K562 (cell line): ENCODE data around the gene ANO2. TPM values are rescaled to one million over a fixed set of nuclear protein-coding genes. Genes with fewer than 3 reads are reported as not detected.

ENCODE experiments used
- ATAC-seq: fragments of 200-7000 bp; cut with Tn5 transposase; 3 replicates; pipeline ENCODE4 v1.9.1; 2020; ENCODE audit warnings: moderate library complexity
- BruUV-seq: library from RNA; stranded (reverse); fragments of 400-500 nt; replicated peaks from 2 replicates; lab custom pipeline; 2021; lab: Mats Ljungman, UMichigan
- CTCF ChIA-PET: fragments of 300-600 bp; formaldehyde crosslinking; extraction: SDS; loops from one replicate; lab custom pipeline; 2021; ENCODE audit warnings: low intra/inter-chr PET ratio; lab: Yijun Ruan, JAX
- POLR2A ChIA-PET: fragments of 300-600, 350-650 bp; sonication (Branson Sonifier 250); formaldehyde crosslinking; extraction: SDS; loops from one replicate; lab custom pipeline; 2021; ENCODE audit warnings: antibody characterized with exemption, inconsistent platforms; lab: Yijun Ruan, JAX
- DNase-seq, 4 experiments: peaks; one replicate each; pipeline versions ENCODE4 v3.0.0 to v3.0.0-alpha.2; 2011 to 2018; ENCODE audit warnings: low spot score in 3 of 4, mixed read lengths in 3 of 4; ENCODE audit errors: extremely low read depth in 1 of 4
- FAIRE-seq: peaks from 2 replicates; lab custom pipeline; 2011; peaks lifted over from hg19 to GRCh38; lab: Jason Lieb, UNC
- H2AFZ ChIP-seq: 2 replicates; pipeline ENCODE4 v1.6.0; 2011; ENCODE audit warnings: low read depth, low read length, control low read depth, inconsistent platforms
- H3K27ac ChIP-seq: fragments of 200-600 bp; 3 replicates; pipeline ENCODE4 v1.8.0; 2011; ENCODE audit warnings: low read depth, mild to moderate bottlenecking, control low read depth, inconsistent platforms, low read length, moderate library complexity, mixed read lengths; ENCODE audit errors: extremely low read depth
- H3K27me3 ChIP-seq, 2 experiments: fragments of 300-600 bp in 1 of 2; 2 replicates in 1 of 2; 3 replicates in 1 of 2; pipeline versions ENCODE4 v1.6.0 to v1.8.0; 2011; ENCODE audit warnings: inconsistent platforms in 2 of 2, low read length in 2 of 2, mild to moderate bottlenecking in 1 of 2, mixed read lengths in 1 of 2, moderate library complexity in 1 of 2; ENCODE audit not compliant: control insufficient read depth in 2 of 2, insufficient read depth in 2 of 2
- H3K36me3 ChIP-seq: fragments of 300-600 bp; 3 replicates; pipeline ENCODE4 v1.8.0; 2011; ENCODE audit warnings: mild to moderate bottlenecking, low read length, inconsistent platforms; ENCODE audit not compliant: control insufficient read depth, insufficient read depth
- H3K4me1 ChIP-seq, 2 experiments: fragments of 200-600 bp in 1 of 2; replicated peaks in 1 of 2; 2 replicates in 1 of 2; 3 replicates in 1 of 2; pipeline versions ENCODE4 v1.5.1 to v1.8.0; 2011; ENCODE audit warnings: inconsistent platforms in 2 of 2, low read length in 2 of 2, mild to moderate bottlenecking in 1 of 2, mixed read lengths in 1 of 2, moderate library complexity in 1 of 2; ENCODE audit not compliant: control insufficient read depth in 2 of 2, insufficient read depth in 2 of 2
- H3K4me2 ChIP-seq: 2 replicates; pipeline ENCODE4 v1.6.1; 2011; ENCODE audit warnings: low read length, control low read depth, inconsistent platforms, mixed read lengths; ENCODE audit not compliant: insufficient read depth
- H3K4me3 ChIP-seq: fragments of 200-600 bp; sonication (generic), shearing (Covaris generic); 2 replicates; pipeline ENCODE4 v1.5.1; 2016; ENCODE audit warnings: control low read depth, inconsistent platforms
- H3K79me2 ChIP-seq: fragments of 200-600 bp; 3 replicates; pipeline ENCODE4 v1.8.0; 2011; ENCODE audit warnings: low read length, inconsistent platforms; ENCODE audit not compliant: control insufficient read depth, insufficient read depth
- H3K9ac ChIP-seq, 2 experiments: 2 replicates each; pipeline versions ENCODE4 v1.6.0 to v1.6.1; 2011; ENCODE audit warnings: low read depth in 2 of 2, low read length in 2 of 2, control low read depth in 1 of 2, inconsistent platforms in 1 of 2, mild to moderate bottlenecking in 1 of 2, mixed read lengths in 1 of 2; ENCODE audit not compliant: insufficient read depth in 1 of 2
- H3K9me1 ChIP-seq: one replicate; pipeline ENCODE4 v1.6.0; 2011; ENCODE audit warnings: inconsistent platforms, mild to moderate bottlenecking, low read length, moderate library complexity; ENCODE audit not compliant: control insufficient read depth, insufficient read depth
- H3K9me3 ChIP-seq: replicated peaks from 2 replicates; pipeline ENCODE4 v1.5.1; 2011; ENCODE audit warnings: low read depth, low read length, inconsistent platforms; ENCODE audit not compliant: control insufficient read depth, insufficient read depth
- H4K20me1 ChIP-seq: replicated peaks from 2 replicates; pipeline ENCODE4 v1.6.1; 2011; ENCODE audit warnings: low read length, inconsistent platforms, mixed read lengths; ENCODE audit not compliant: control insufficient read depth, insufficient read depth
- BDP1 ChIP-seq: IDR thresholded peaks from 3 replicates; pipeline ENCODE4 v1.6.1; 2011; ENCODE audit not compliant: insufficient read length, insufficient read depth
- BRD9 ChIP-seq: fragments of 450-650 bp; IDR thresholded peaks from 2 replicates; pipeline ENCODE4 v1.6.1; 2018; ENCODE audit warnings: low read depth; ENCODE audit not compliant: partially characterized antibody
- CREB5 ChIP-seq: fragments of 250-450 bp; sonication (Bioruptor Pico); IDR thresholded peaks from 2 replicates; pipeline ENCODE4 v1.5.0; 2020; ENCODE audit warnings: mild to moderate bottlenecking
- FUS ChIP-seq: fragments of 200-400 bp; formaldehyde crosslinking; optimal IDR thresholded peaks from 2 replicates; pipeline ENCODE3; 2017; ENCODE audit warnings: low read depth, low read length
- HINFP ChIP-seq: fragments of 450-650 bp; conservative IDR thresholded peaks from 2 replicates; pipeline ENCODE4 v1.6.1; 2016; ENCODE audit warnings: missing genetic modification characterization, low read depth, mild to moderate bottlenecking, control low read depth, missing compliant biosample characterization
- KDM1A ChIP-seq, 2 experiments: fragments of 450-650 bp; IDR thresholded peaks; 2 replicates each; pipeline ENCODE4 v1.6.1; 2016; ENCODE audit warnings: mild to moderate bottlenecking in 2 of 2
- NFIC ChIP-seq: fragments of 450-650 bp; IDR thresholded peaks from 2 replicates; pipeline ENCODE4 v1.6.1; 2017; ENCODE audit warnings: mild to moderate bottlenecking, inconsistent platforms
- PRMT5 ChIP-seq: sonication (generic); formaldehyde crosslinking; IDR thresholded peaks from 2 replicates; pipeline ENCODE4 v1.5.0; 2020; ENCODE audit warnings: missing genetic modification reagents
- TEAD2 ChIP-seq: fragments of 450-650 bp; IDR thresholded peaks from 2 replicates; pipeline ENCODE4 v1.6.1; 2016; ENCODE audit warnings: missing genetic modification characterization, control low read depth, missing compliant biosample characterization
- TSC22D4 ChIP-seq: fragments of 450-650 bp; IDR thresholded peaks from 2 replicates; pipeline ENCODE4 v1.6.1; 2016; ENCODE audit warnings: missing genetic modification characterization, missing biosample characterization, control low read depth
- ZFP1 ChIP-seq: fragments of 450-650 bp; formaldehyde crosslinking; IDR thresholded peaks from 2 replicates; pipeline ENCODE4 v1.4.0; 2020; ENCODE audit warnings: mild to moderate bottlenecking, mixed read lengths
- ZNF146 ChIP-seq: IDR thresholded peaks from one replicate; pipeline ENCODE4 v1.6.1; 2018; ENCODE audit warnings: missing compliant biosample characterization; ENCODE audit not compliant: unreplicated experiment
- WGBS: fragments of 100-300 bp; shearing (Covaris generic); methylation state at CpG from one replicate; pipeline ENCODE4 v1.1.6; 2016; ENCODE audit warnings: low coverage, mixed read lengths; ENCODE audit not compliant: insufficient coverage; ENCODE audit errors: missing lambda C conversion rate; 5-methylcytosine and 5-hydroxymethylcytosine counted together
- in situ Hi-C: fragments of 300-500 bp; cut with MboI; formaldehyde crosslinking; loops from 4 replicates; pipeline ENCODE4 v1.15.0; 2018; ENCODE audit warnings: inconsistent platforms, mixed read lengths
- intact Hi-C: fragments of 100-400 bp; cut with micrococcal nuclease; formaldehyde crosslinking; loops from 2 replicates; pipeline ENCODE4 v1.14.2; 2022
- polyA plus RNA-seq, 8 experiments: library from polyadenylated mRNA; depleted of rRNA in 4 of 8; stranded (reverse) in 5 of 8; unstranded in 3 of 8; fragments of >200 nt; fragmentation: Nextera tagmentation in 2 of 8; fragmentation: Illumina TruSeq in 1 of 8; extraction: Ambion mirVana in 2 of 8; extraction: Trizol in 1 of 8; gene quantifications; 2 replicates each; pipeline versions ENCODE4 v1.2.1 to v1.2.3, GENCODE V29; 2011 to 2014; ENCODE audit warnings: inconsistent platforms in 1 of 8, missing spikeins in 1 of 8
- total RNA-seq, 7 experiments: library from RNA; depleted of rRNA in 6 of 7; stranded (reverse); fragments of >200 nt in 6 of 7; fragmentation: Illumina TruSeq in 2 of 7; extraction: Trizol in 2 of 7; gene quantifications; 2 replicates each; pipeline versions ENCODE4 v1.2.1 to v1.2.3, GENCODE V29; 2011 to 2021; ENCODE audit warnings: low replicate concordance in 1 of 7

Gene ANO2
- total and polyA plus RNA-seq, 9 of the 15 experiments (the other 6 are each of a cell fraction or from before 2014, with no cell fraction given): 0.64 TPM; not detected in 8

- BruUV-seq: no TSS peak
- WGBS: 0% methylated on average over 8 of the region's 14 CpGs
- Histone ChIP-seq H3K27me3 (peaks cover 0 to 46% of the 10 kb centered on the region in 2 experiments; a peak in 4 of 5 replicates), H3K4me1 (no peaks in the 10 kb centered on the region), H3K9me3 (no peaks in the 10 kb centered on the region), H3K36me3 (no peaks in the 10 kb centered on the region), H3K4me2 (no peak overlapping the region), H2AFZ (no peak overlapping the region), H3K4me3 (no peak overlapping the region), H3K9me1 (no peaks in the 10 kb centered on the region), H3K27ac (no peak overlapping the region), H4K20me1 (no peaks in the 10 kb centered on the region; the same call in 1 of the 2 replicates), H3K79me2 (no peaks in the 10 kb centered on the region), H3K9ac (no peak overlapping the region)
- TF ChIP-seq NFIC: 0 out of 2 replicates have a peak, but pooled peaks have one; percentile 39
- no peak for TF ChIP-seq BRD9
- ChIA-PET CTCF (no interaction called here), POLR2A (no interaction called here)
- in situ Hi-C loops: no loop called here
- no peak for DNase-seq
- intact Hi-C loops: no loop called here
- no peak for ATAC-seq
- FAIRE-seq: no peak
These were observed 377.9 kb downstream of the ANO2 start for GRCh38 chr12:5567016-5567725.

- WGBS: 0% methylated on average over 3 of the region's 3 CpGs
- in situ Hi-C loops: no loop called here
- H3K4me2 ChIP-seq: no peak overlapping the region
- no peak overlapping the region for H3K4me3 ChIP-seq
- no peaks in the 10 kb centered on the region for H3K79me2 ChIP-seq
- no peak for FAIRE-seq
- no peaks in the 10 kb centered on the region; the same call in 1 of the 2 replicates for H4K20me1 ChIP-seq
- no peaks in the 10 kb centered on the region for H3K4me1 ChIP-seq
- no TSS peak for BruUV-seq
- ATAC-seq: no peak
- H3K9ac ChIP-seq: no peak overlapping the region
- peaks cover 0 to 52% of the 10 kb centered on the region in 2 experiments; a peak in 4 of 5 replicates for H3K27me3 ChIP-seq
- no peaks in the 10 kb centered on the region for H3K9me3 ChIP-seq
- H3K27ac ChIP-seq: no peak overlapping the region
- no peak for DNase-seq
- ChIA-PET CTCF (no interaction called here), POLR2A (interaction anchor here (0.6 to 1.0 kb wide), 2 partner anchors 19 to 1119 kb away, joined by 3 read pairs; no protein-coding TSS in a partner anchor)
- H3K36me3 ChIP-seq: no peaks in the 10 kb centered on the region
- no peaks in the 10 kb centered on the region for H3K9me1 ChIP-seq
- intact Hi-C loops: no loop called here
- H2AFZ ChIP-seq: no peak overlapping the region
- TF ChIP-seq FUS (no peak), PRMT5 (CRISPR knock-in tag) (no peak), HINFP (tag) (no peak), TEAD2 (tag) (no peak), TSC22D4 (no peak), ZFP1 (CRISPR knock-in tag) (no peak), BDP1 (no peak), KDM1A (IDR thresholded peaks at IDR 0.05) (no peak), CREB5 (no peak), ZNF146 (CRISPR knock-in tag) (no peak)
These were observed 379.0 kb downstream of the ANO2 start for GRCh38 chr12:5565933-5566599.
